ENCODE measurements around the gene ZFC3H1. TPM values are rescaled to one million over a fixed set of nuclear protein-coding genes. Genes with fewer than 3 reads are reported as not detected.
"Not testable (repeated sequence)": the region's sequence is repeated elsewhere in the genome, so short reads cannot be mapped to it uniquely, and the experiment has no call there.

ZFC3H1 gene, protein sequence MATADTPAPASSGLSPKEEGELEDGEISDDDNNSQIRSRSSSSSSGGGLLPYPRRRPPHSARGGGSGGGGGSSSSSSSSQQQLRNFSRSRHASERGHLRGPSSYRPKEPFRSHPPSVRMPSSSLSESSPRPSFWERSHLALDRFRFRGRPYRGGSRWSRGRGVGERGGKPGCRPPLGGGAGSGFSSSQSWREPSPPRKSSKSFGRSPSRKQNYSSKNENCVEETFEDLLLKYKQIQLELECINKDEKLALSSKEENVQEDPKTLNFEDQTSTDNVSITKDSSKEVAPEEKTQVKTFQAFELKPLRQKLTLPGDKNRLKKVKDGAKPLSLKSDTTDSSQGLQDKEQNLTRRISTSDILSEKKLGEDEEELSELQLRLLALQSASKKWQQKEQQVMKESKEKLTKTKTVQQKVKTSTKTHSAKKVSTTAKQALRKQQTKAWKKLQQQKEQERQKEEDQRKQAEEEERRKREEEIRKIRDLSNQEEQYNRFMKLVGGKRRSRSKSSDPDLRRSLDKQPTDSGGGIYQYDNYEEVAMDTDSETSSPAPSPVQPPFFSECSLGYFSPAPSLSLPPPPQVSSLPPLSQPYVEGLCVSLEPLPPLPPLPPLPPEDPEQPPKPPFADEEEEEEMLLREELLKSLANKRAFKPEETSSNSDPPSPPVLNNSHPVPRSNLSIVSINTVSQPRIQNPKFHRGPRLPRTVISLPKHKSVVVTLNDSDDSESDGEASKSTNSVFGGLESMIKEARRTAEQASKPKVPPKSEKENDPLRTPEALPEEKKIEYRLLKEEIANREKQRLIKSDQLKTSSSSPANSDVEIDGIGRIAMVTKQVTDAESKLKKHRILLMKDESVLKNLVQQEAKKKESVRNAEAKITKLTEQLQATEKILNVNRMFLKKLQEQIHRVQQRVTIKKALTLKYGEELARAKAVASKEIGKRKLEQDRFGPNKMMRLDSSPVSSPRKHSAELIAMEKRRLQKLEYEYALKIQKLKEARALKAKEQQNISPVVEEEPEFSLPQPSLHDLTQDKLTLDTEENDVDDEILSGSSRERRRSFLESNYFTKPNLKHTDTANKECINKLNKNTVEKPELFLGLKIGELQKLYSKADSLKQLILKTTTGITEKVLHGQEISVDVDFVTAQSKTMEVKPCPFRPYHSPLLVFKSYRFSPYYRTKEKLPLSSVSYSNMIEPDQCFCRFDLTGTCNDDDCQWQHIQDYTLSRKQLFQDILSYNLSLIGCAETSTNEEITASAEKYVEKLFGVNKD (N-terminal part only)
- polyA plus RNA-seq (ENCODE audit: low read depth in 6 of 6): 10 to 100 TPM; 22.9 to 46.9 (median 38.3) TPM

DNA sequence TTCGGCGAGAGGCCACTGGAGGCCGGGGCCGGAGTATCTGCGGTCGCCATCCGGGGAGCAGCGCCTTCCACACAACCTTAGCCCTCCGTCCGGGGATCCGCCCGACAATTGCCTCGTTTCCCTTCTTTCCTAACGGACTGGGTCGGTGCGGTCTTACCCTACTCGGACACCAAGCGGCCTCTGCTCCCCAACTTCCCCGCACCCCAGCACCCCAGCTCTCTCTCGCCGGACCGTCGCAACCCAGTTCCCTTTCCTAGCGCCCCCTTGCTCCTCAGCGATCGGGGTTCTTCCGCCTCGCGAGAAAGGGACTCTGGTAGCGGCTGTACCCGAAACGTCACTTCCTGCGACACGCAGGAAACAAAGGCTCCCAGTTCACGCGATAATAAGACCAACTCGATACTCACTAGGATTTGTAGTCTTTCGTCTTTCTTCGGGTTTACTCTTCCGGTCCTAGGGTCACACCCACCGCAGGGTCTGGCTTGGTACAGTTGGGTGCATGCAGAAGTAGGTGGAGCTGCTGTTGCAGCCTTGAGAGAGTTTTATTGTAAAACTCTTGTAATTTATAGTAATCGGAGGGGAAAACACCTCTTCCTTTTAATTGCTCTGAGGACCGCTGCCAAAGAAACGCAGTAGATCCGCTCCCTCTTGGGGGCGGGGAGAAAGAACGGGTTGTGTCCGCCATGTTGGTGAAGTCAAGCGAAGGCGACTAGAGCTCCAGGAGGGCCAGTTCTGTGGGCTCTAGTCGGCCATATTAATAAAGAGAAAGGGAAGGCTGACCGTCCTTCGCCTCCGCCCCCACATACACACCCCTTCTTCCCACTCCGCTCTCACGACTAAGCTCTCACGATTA, at the start of gene ZFC3H1, which contains the start of gene THAP2:
Gene ZFC3H1, minus strand, starts transcription at position 288 of the 850 bp plus-strand sequence. Its CDS starts 238 bp downstream, at position 50.
Gene THAP2, plus strand, starts transcription at position 741 of the 850 bp plus-strand sequence. CDS start 209 bp downstream, outside the sequence.
- Mint-ChIP-seq H3K4me3 (peak within 1 kb of the TSS; percentile 91 to 100 (median 99)), H3K27ac (peak within 1 kb of the TSS; percentile 99 to 100 (median 100)), H3K36me3 (peaks cover 13 to 17% of the 10 kb centered on the region in 2 donors), H3K9me3 (no peaks in the 10 kb centered on the region), H3K4me1 (peaks cover 45 to 52% (median 45%) of the 10 kb centered on the region in 3 donors), H3K27me3 (no peaks in the 10 kb centered on the region)
- ATAC-seq (ENCODE audit: low read depth in 2 of 2) (peak; percentile 74 to 75), DNase-seq (peak; percentile 94)

DNA sequence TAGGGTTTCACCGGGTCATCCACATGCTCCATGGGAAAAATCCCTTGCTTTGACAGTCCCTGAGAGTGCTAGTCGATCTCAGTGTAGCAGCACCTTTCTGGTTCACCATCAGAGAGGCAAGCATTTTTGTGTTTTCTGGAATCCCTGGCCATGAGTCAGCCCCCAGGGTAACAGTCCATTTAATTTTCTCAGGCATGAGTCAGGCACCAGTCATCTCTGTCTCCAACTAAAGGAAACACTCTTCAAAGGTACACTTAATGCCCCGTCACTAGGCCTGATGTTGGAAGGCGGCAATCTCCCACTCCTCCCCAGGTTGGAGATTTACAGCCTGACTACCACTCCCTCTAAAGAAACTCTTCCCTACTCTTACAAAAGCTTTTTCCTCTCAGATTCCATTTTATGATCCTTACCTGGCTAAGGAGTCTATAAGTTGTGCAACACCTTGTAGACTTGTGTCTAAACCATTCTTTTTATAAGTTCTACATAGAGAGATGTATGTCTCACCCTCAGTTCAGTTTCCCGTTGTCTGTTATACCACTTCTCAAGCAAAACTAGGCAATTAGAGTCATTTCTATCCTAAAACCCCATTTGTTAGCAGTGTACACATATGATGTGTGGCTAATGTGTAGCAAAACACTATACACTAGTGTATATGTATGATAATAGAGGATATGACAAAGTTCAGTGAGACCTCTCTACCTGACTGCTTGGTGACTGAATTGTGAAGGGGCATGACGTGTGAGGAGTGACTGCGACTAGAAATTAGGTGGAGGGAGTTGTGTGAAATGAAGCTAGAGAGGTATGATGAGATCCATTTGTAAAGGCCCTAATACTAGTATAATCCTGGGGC, 46.9 kb upstream of the ZFC3H1 start:
- Mint-ChIP-seq H3K4me1 (peaks cover 13 to 23% (median 22%) of the 10 kb centered on the region in 3 donors), H3K27ac (peak overlapping the region in 2 of 6 donors; percentile 12 to 25), H3K4me3 (no peak overlapping the region), H3K9me3 (peaks cover 0 to 38% (median 24%) of the 10 kb centered on the region in 7 donors), H3K36me3 (peaks cover 26 to 37% of the 10 kb centered on the region in 2 donors), H3K27me3 (no peaks in the 10 kb centered on the region)
- no peak for ATAC-seq (ENCODE audit: low read depth in 2 of 2)
- no peak for DNase-seq

DNA sequence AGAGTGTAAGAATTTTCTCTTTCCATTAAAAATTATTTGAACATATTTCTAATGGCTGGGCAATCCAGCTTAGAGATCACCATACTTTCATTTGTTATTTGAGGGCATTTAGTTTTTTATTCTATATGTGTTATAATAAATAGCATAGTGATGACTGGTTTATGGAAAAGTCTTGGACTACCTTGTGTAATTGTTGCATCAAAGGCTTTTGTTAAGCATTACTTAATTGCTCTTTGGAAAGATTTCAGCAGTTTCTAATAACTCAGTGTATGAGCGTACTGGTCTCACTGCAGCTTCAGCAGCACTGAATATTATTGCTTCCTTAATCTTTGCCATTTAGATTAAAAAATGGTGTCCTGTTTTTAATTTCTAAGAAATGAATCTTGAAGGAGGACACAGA, 45.0 kb upstream of the ZFC3H1 start:
- Mint-ChIP-seq H3K27ac (peak overlapping the region in 1 of 6 donors; percentile 83), H3K4me3 (no peak overlapping the region), H3K9me3 (peaks cover 0 to 24% (median 16%) of the 10 kb centered on the region in 7 donors), H3K4me1 (peaks cover 13 to 23% (median 22%) of the 10 kb centered on the region in 3 donors), H3K27me3 (no peaks in the 10 kb centered on the region), H3K36me3 (peaks cover 26 to 37% of the 10 kb centered on the region in 2 donors)
- DNase-seq (no peak), ATAC-seq (ENCODE audit: low read depth in 2 of 2) (no peak)

DNA sequence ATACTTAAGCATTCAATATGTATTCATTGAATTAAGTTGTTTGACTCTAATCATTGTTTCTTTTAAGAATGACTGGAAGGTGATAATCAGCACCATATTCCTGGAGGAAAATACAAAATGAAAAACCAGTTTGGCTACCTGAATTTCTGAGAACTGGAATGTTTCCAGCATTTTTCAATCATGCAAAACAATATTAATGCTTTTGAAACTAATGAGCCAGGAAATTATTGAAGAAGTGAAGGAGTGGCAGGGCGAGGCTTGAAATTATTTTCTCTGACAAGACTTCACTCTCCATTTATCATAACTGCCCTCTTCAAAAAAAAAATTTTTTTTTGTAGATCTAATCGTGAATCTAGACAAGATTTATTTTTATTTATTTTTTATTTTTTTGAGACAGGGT, 41.3 kb upstream of the ZFC3H1 start:
- peaks cover 19 to 26% of the 10 kb centered on the region in 2 donors for H3K36me3 Mint-ChIP-seq
- H3K27me3 Mint-ChIP-seq: no peaks in the 10 kb centered on the region
- no peak overlapping the region for H3K4me3 Mint-ChIP-seq
- no peak overlapping the region for H3K27ac Mint-ChIP-seq
- peaks cover 16 to 26% (median 25%) of the 10 kb centered on the region in 3 donors for H3K4me1 Mint-ChIP-seq
- ATAC-seq (ENCODE audit: low read depth in 2 of 2): no peak
- no peak for DNase-seq
- H3K9me3 Mint-ChIP-seq: no peaks in the 10 kb centered on the region

DNA sequence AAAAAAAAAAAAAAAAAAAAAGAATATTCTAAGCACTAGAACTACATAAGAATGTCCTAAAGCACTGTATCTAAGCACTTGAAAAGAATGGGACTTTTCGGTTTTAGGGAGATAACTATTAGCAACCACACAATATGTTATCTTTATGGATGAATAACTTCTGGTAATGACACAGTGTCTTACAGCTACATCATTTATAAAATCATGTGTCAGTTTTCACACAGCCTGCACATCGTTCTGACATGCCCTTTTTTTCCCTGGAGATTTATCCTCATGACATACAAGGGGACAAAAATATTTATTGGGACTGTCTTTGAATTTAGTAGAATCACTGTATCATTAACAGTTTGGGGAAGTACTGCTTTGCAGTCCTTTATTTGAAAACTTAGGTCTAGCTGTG, 39.6 kb upstream of the ZFC3H1 start:
- H3K9me3 Mint-ChIP-seq: peaks cover 0 to 4% (median 0%) of the 10 kb centered on the region in 7 donors
- peaks cover 20 to 32% (median 27%) of the 10 kb centered on the region in 3 donors for H3K4me1 Mint-ChIP-seq
- DNase-seq (no peak), ATAC-seq (ENCODE audit: low read depth in 2 of 2) (no peak)
- no peak overlapping the region for H3K4me3 Mint-ChIP-seq
- peaks cover 18 to 29% of the 10 kb centered on the region in 2 donors for H3K36me3 Mint-ChIP-seq
- H3K27ac Mint-ChIP-seq: peak overlapping the region in 1 of 6 donors; percentile 7
- H3K27me3 Mint-ChIP-seq: no peaks in the 10 kb centered on the region

DNA sequence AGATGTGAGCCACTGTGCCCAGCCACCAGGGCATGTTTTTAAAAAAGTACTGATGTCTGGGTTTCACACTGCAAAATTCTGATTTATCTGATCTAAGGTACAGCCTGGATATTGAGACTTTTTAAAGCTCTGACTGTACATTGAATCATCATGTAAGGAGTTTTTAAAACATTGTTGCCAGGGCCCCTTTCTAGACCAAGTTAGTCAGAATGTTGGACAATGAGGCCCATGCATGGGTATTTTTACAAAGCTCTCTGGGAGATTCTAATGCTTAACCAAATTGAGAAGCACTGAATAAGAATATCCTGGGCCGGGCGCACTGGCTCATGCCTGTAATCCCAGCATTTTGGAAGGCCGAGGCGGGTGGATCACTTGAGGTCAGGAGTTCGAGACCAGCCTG, 38.9 kb upstream of the ZFC3H1 start:
- H3K36me3 Mint-ChIP-seq: peaks cover 21 to 28% of the 10 kb centered on the region in 2 donors
- no peak overlapping the region for H3K4me3 Mint-ChIP-seq
- H3K9me3 Mint-ChIP-seq: peaks cover 0 to 4% (median 0%) of the 10 kb centered on the region in 7 donors
- ATAC-seq (ENCODE audit: low read depth in 2 of 2) (no peak), DNase-seq (no peak)
- no peak overlapping the region for H3K27ac Mint-ChIP-seq
- no peaks in the 10 kb centered on the region for H3K27me3 Mint-ChIP-seq
- peaks cover 18 to 32% (median 27%) of the 10 kb centered on the region in 3 donors for H3K4me1 Mint-ChIP-seq

DNA sequence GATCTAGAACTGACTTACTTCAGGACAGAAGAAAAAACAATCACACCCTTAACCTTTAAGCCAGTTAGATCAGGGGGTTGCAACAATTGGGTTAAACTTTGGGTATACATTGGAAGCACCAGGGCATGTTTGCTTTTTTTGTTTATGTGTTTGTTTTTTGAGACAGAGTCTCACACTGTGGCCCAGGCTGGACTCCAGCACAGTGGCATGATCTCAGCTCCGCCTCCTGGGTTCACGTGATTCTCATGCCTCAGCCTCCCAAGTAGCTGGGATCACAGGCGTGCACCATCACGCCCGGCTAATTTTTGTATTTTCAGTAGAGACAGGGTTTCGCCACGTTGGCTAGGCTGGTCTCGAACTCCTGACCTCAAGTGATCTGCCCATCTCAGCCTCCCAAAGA, 38.5 kb upstream of the ZFC3H1 start:
- H3K4me1 Mint-ChIP-seq: peaks cover 16 to 30% (median 23%) of the 10 kb centered on the region in 3 donors
- H3K9me3 Mint-ChIP-seq; DNase-seq; H3K27me3 Mint-ChIP-seq; H3K4me3 Mint-ChIP-seq; ATAC-seq (ENCODE audit: low read depth in 2 of 2): not testable (repeated sequence)
- H3K36me3 Mint-ChIP-seq: peaks cover 25% of the 10 kb centered on the region in 2 donors
- H3K27ac Mint-ChIP-seq: peak overlapping the region in 4 of 6 donors; percentile 11 to 84 (median 60)

DNA sequence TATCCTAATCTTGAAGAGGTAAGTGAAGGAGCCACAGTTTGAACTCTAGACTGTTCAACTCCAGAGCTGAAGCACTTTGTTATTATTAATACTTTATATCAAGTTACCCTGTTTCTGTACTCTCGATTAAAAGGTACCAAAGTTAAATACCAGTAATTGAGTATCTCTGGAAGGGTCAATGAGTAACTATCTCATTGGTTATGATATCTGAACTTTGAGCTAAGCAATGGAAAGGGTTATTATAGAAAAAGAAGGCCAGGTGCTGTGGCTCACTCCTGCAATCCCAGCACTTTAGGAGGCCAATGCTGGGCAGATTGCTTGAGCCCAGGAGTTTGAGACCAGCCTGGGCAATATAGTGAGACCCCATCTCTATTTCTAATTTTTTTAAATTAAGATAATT, 32.1 kb upstream of the ZFC3H1 start:
- peaks cover 38 to 74% (median 54%) of the 10 kb centered on the region in 3 donors for H3K4me1 Mint-ChIP-seq

DNA sequence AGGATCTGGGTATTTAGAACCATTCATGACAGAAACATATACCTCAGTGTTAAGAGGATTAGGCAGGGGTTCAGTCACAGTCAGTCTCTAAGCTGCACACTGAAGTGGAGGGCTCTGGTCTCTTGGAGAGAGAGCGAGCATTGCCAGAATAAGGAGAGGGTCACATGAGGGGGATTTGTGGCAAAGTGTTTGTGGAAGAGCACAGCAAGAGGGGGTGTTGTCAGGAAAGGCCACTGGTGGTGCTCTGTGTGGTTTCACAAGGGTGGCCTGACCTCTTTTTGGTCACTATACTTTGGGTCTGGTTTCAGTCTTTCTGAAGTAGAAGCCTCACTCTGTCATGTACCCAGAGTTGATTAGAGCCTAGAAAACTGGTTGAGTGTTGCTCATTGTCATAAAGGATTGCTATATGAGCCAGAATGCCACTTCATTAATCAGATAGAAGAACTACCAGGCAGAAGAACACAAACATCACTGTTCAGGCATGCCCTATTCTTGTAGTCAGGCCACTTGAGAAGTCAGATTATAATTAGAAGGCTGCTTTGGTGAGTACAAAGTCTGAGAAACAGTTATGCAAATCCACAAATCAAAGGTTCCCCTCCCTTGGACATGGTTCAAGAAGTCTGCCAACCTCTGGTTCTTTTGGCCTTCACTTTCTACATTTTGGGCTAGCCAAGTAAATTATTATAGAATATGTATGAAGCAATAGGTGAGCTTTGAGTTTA, 30.6 kb upstream of the ZFC3H1 start:
- Mint-ChIP-seq H3K36me3 (peaks cover 8 to 21% of the 10 kb centered on the region in 2 donors), H3K9me3 (peaks cover 0 to 4% (median 0%) of the 10 kb centered on the region in 7 donors), H3K27ac (peak overlapping the region; percentile 84 to 98 (median 90)), H3K4me1 (peaks cover 48 to 78% (median 53%) of the 10 kb centered on the region in 3 donors), H3K4me3 (peak overlapping the region; percentile 63 to 90 (median 76)), H3K27me3 (no peaks in the 10 kb centered on the region)
- ATAC-seq (ENCODE audit: low read depth in 2 of 2): peak; percentile 82 to 85
- peak; percentile 57 for DNase-seq

More for the DNA sequence above, 32.1 kb upstream of the ZFC3H1 start:
- Mint-ChIP-seq H3K36me3 (peaks cover 17 to 26% of the 10 kb centered on the region in 2 donors), H3K4me3 (no peak overlapping the region), H3K27me3 (no peaks in the 10 kb centered on the region), H3K9me3 (peaks cover 0 to 4% (median 0%) of the 10 kb centered on the region in 7 donors), H3K27ac (peak overlapping the region in 1 of 6 donors; percentile 38)
- DNase-seq (no peak), ATAC-seq (ENCODE audit: low read depth in 2 of 2) (no peak)

DNA sequence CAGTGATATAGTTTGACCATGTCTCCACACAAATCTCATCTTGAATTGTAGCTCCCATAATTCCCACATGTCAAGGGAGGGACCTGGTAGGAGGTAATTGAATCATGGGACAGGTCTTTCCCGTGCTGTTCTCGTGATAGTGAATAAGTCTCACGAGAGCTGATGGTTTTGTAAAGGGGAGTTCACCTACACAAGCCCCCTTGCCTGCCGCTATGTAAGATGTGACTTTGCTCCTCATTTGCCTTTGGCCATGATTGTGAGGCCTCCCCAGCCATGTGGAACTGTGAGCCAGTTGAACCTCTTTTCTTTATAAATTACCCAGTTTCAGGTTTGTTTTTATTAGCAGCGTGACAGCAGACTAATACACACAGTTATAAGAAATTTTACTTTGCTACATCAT, 30.0 kb upstream of the ZFC3H1 start:
- H3K36me3 Mint-ChIP-seq: peaks cover 8 to 15% of the 10 kb centered on the region in 2 donors
- H3K27me3 Mint-ChIP-seq; ATAC-seq (ENCODE audit: low read depth in 2 of 2); DNase-seq; H3K9me3 Mint-ChIP-seq: not testable (repeated sequence)
- H3K4me1 Mint-ChIP-seq: peaks cover 45 to 76% (median 50%) of the 10 kb centered on the region in 3 donors
- peak overlapping the region; percentile 84 to 98 (median 90) for H3K27ac Mint-ChIP-seq
- peak overlapping the region; percentile 15 to 90 (median 72) for H3K4me3 Mint-ChIP-seq

Data from naive B cell (primary cell).